K562 (cell line): ENCODE results near the gene SLC31A1. TPM values are rescaled to one million over a fixed set of nuclear protein-coding genes. Genes with fewer than 3 reads are reported as not detected.

Experiments
- CBFB ChIP-seq: sonication (generic); formaldehyde crosslinking; IDR thresholded peaks from 2 replicates; pipeline ENCODE4 v1.4.0; 2020; ENCODE audit warnings: mild to moderate bottlenecking, missing genetic modification reagents
- CBX2 ChIP-seq: fragments of 200-600 bp; sonication (generic); IDR thresholded peaks from one replicate; pipeline ENCODE4 v1.6.1; 2012; ENCODE audit warnings: mild to moderate bottlenecking, low read length, inconsistent platforms; ENCODE audit not compliant: insufficient read depth, poor library complexity, severe bottlenecking
- CREM ChIP-seq: IDR thresholded peaks from 2 replicates; pipeline ENCODE4 v1.6.1; 2014; ENCODE audit warnings: antibody characterized with exemption, low read depth
- E2F3 ChIP-seq: fragments of 250-450 bp; sonication (Bioruptor Pico); IDR thresholded peaks from 2 replicates; pipeline ENCODE4 v1.4.0; 2020; ENCODE audit warnings: mild to moderate bottlenecking
- EHMT2 ChIP-seq: fragments of 450-650 bp; IDR thresholded peaks from 2 replicates; pipeline ENCODE4 v1.6.1; 2018; ENCODE audit warnings: antibody characterized with exemption
- ELF4 ChIP-seq: fragments of 450-650 bp; formaldehyde crosslinking; IDR thresholded peaks from 2 replicates; pipeline ENCODE4 v1.4.0; 2022; ENCODE audit warnings: missing genetic modification characterization
- FOXP1 ChIP-seq: sonication (generic); formaldehyde crosslinking; IDR thresholded peaks from 2 replicates; pipeline ENCODE4 v1.8.0; 2022; ENCODE audit warnings: mild to moderate bottlenecking, missing genetic modification reagents
- IFI16 ChIP-seq: fragments of 250-450 bp; sonication (Bioruptor Pico); IDR thresholded peaks from 2 replicates; pipeline ENCODE4 v2.1.2; 2022; ENCODE audit warnings: mild to moderate bottlenecking, inconsistent platforms
- MCM7 ChIP-seq, 2 experiments: fragments of 450-650 bp; IDR thresholded peaks; 2 replicates each; pipeline ENCODE4 v1.6.1; 2016 to 2018
- NFIX ChIP-seq: fragments of 250-450 bp; sonication (Bioruptor Pico); IDR thresholded peaks from 2 replicates; pipeline ENCODE4 v1.4.0; 2020; ENCODE audit warnings: low read depth, mild to moderate bottlenecking, moderate library complexity
- PHB2 ChIP-seq: fragments of 450-650 bp; IDR thresholded peaks from 2 replicates; pipeline ENCODE4 v1.6.1; 2017; ENCODE audit warnings: low read depth
- POLR2H ChIP-seq: IDR thresholded peaks from 2 replicates; pipeline ENCODE4 v1.6.1; 2016; ENCODE audit warnings: missing genetic modification characterization, low read depth, mild to moderate bottlenecking, control low read depth, missing compliant biosample characterization, moderate library complexity
- PPARD ChIP-seq: fragments of 250-450 bp; sonication (Bioruptor Pico); IDR thresholded peaks from 2 replicates; pipeline ENCODE4 v1.8.0; 2022; ENCODE audit warnings: inconsistent platforms, mild to moderate bottlenecking, moderate library complexity
- RFX1 ChIP-seq: fragments of 450-650 bp; IDR thresholded peaks from 2 replicates; pipeline ENCODE4 v1.6.1; 2016; ENCODE audit warnings: mild to moderate bottlenecking, moderate library complexity
- ZBTB12 ChIP-seq: fragments of 250-450 bp; sonication (Bioruptor Pico); IDR thresholded peaks from 2 replicates; pipeline ENCODE4 v1.4.0; 2020
- ZNF354B ChIP-seq: fragments of 250-450 bp; sonication (Bioruptor Pico); IDR thresholded peaks from 2 replicates; pipeline ENCODE4 v1.4.0; 2020
- ZNF644 ChIP-seq: fragments of 200-800 bp; sonication (Bioruptor generic); IDR thresholded peaks from 2 replicates; pipeline ENCODE4 v1.6.1; 2016; ENCODE audit warnings: low read depth, missing genetic modification characterization, missing compliant biosample characterization
- ZNF696 ChIP-seq: fragments of 250-450 bp; sonication (Bioruptor Pico); conservative IDR thresholded peaks from 2 replicates; pipeline ENCODE4 v1.4.0; 2020; ENCODE audit warnings: mild to moderate bottlenecking, moderate library complexity
- ZNF764 ChIP-seq: fragments of 250-450 bp; sonication (Bioruptor Pico); IDR thresholded peaks from 2 replicates; pipeline ENCODE4 v1.4.0; 2020; ENCODE audit warnings: low read depth, mild to moderate bottlenecking, moderate library complexity
- ZNF79 ChIP-seq: fragments of 250-450 bp; sonication (Bioruptor Pico); IDR thresholded peaks from 2 replicates; pipeline ENCODE4 v1.4.0; 2020; ENCODE audit warnings: low read depth, mild to moderate bottlenecking, moderate library complexity
- polyA plus RNA-seq, 8 experiments: library from polyadenylated mRNA; depleted of rRNA in 4 of 8; stranded (reverse) in 5 of 8; unstranded in 3 of 8; fragments of >200 nt; fragmentation: Nextera tagmentation in 2 of 8; fragmentation: Illumina TruSeq in 1 of 8; extraction: Ambion mirVana in 2 of 8; extraction: Trizol in 1 of 8; gene quantifications; 2 replicates each; pipeline versions ENCODE4 v1.2.1 to v1.2.3, GENCODE V29; 2011 to 2014; ENCODE audit warnings: inconsistent platforms in 1 of 8, missing spikeins in 1 of 8
- total RNA-seq, 7 experiments: library from RNA; depleted of rRNA in 6 of 7; stranded (reverse); fragments of >200 nt in 6 of 7; fragmentation: Illumina TruSeq in 2 of 7; extraction: Trizol in 2 of 7; gene quantifications; 2 replicates each; pipeline versions ENCODE4 v1.2.1 to v1.2.3, GENCODE V29; 2011 to 2021; ENCODE audit warnings: low replicate concordance in 1 of 7
- TF ChIP-seq, protein P1 (sequence below): sonication (generic); formaldehyde crosslinking; IDR thresholded peaks from 2 replicates; pipeline ENCODE4 v1.8.1; 2022; ENCODE audit warnings: missing genetic modification reagents
- TF ChIP-seq, protein P2 (sequence below): sonication (generic); formaldehyde crosslinking; IDR thresholded peaks from 2 replicates; pipeline ENCODE4 v1.4.0; 2020; ENCODE audit warnings: mild to moderate bottlenecking, missing genetic modification reagents
- TF ChIP-seq, protein P3 (sequence below): fragments of 250-450 bp; sonication (Bioruptor Pico); IDR thresholded peaks from 2 replicates; pipeline ENCODE4 v1.5.1; 2021; ENCODE audit warnings: mild to moderate bottlenecking

The SLC31A1 gene
- total and polyA plus RNA-seq, 9 of the 15 experiments (the other 6 are each of a cell fraction or from before 2014, with no cell fraction given): 15.4 to 40.7 (median 25.9) TPM

- TF ChIP-seq CREM: peak; percentile 77
- no peak for TF ChIP-seq CBFB (CRISPR knock-in tag)
- TF ChIP-seq ZNF79 (CRISPR knock-in tag): no peak
- no peak for TF ChIP-seq PHB2
- TF ChIP-seq, protein P1, sequence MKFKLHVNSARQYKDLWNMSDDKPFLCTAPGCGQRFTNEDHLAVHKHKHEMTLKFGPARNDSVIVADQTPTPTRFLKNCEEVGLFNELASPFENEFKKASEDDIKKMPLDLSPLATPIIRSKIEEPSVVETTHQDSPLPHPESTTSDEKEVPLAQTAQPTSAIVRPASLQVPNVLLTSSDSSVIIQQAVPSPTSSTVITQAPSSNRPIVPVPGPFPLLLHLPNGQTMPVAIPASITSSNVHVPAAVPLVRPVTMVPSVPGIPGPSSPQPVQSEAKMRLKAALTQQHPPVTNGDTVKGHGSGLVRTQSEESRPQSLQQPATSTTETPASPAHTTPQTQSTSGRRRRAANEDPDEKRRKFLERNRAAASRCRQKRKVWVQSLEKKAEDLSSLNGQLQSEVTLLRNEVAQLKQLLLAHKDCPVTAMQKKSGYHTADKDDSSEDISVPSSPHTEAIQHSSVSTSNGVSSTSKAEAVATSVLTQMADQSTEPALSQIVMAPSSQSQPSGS (CRISPR knock-in tag): no peak
- TF ChIP-seq RFX1: no peak
- TF ChIP-seq POLR2H (tag): no peak
- TF ChIP-seq, protein P2, sequence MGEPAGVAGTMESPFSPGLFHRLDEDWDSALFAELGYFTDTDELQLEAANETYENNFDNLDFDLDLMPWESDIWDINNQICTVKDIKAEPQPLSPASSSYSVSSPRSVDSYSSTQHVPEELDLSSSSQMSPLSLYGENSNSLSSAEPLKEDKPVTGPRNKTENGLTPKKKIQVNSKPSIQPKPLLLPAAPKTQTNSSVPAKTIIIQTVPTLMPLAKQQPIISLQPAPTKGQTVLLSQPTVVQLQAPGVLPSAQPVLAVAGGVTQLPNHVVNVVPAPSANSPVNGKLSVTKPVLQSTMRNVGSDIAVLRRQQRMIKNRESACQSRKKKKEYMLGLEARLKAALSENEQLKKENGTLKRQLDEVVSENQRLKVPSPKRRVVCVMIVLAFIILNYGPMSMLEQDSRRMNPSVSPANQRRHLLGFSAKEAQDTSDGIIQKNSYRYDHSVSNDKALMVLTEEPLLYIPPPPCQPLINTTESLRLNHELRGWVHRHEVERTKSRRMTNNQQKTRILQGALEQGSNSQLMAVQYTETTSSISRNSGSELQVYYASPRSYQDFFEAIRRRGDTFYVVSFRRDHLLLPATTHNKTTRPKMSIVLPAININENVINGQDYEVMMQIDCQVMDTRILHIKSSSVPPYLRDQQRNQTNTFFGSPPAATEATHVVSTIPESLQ (CRISPR knock-in tag): no peak
- TF ChIP-seq ZBTB12 (CRISPR knock-in tag): 0 out of 2 replicates have a peak, but pooled peaks have one; percentile 40
- TF ChIP-seq IFI16: no peak
- no peak for TF ChIP-seq FOXP1 (CRISPR knock-in tag)
- TF ChIP-seq, protein P3, sequence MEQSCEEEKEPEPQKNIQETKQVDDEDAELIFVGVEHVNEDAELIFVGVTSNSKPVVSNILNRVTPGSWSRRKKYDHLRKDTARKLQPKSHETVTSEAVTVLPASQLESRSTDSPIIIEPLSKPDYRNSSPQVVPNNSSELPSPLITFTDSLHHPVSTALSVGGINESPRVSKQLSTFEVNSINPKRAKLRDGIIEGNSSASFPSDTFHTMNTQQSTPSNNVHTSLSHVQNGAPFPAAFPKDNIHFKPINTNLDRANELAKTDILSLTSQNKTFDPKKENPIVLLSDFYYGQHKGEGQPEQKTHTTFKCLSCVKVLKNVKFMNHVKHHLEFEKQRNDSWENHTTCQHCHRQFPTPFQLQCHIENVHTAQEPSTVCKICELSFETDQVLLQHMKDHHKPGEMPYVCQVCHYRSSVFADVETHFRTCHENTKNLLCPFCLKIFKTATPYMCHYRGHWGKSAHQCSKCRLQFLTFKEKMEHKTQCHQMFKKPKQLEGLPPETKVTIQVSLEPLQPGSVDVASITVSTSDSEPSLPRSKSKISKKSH: no peak
- no peak for TF ChIP-seq NFIX (CRISPR knock-in tag)
- TF ChIP-seq EHMT2: no peak
- no peak for TF ChIP-seq ZNF696
- no peak for TF ChIP-seq ZNF764
- TF ChIP-seq ZNF644 (tag): peak; percentile 79; the same call in 1 of the 2 replicates
- no peak for TF ChIP-seq ELF4
- no peak for TF ChIP-seq E2F3 (CRISPR knock-in tag)
- TF ChIP-seq PPARD (CRISPR knock-in tag): no peak
- no peak for TF ChIP-seq ZNF354B (CRISPR knock-in tag)
- no peak for TF ChIP-seq CBX2
- no peak for TF ChIP-seq MCM7 (IDR thresholded peaks at IDR 0.05)
- TF ChIP-seq, all 486 proteins: peak for 30
These were observed 6.9 kb downstream of the SLC31A1 start (continued) for GRCh38 chr9:113228130-113228665.
